OCI-LY3 (cell line): Measurements from ENCODE around the gene GABRR3.

Experiments
- H2AFZ ChIP-seq: fragments of 200-600, 300-600 bp; shearing (Covaris generic); 2 replicates; pipeline ENCODE4 v1.6.0; 2014; ENCODE audit warnings: antibody characterized with exemption, low read depth, low read length
- H3K27ac ChIP-seq: fragments of 200-600, 300-600 bp; sonication (generic); 2 replicates; pipeline ENCODE4 v1.5.1; 2014; ENCODE audit warnings: mild to moderate bottlenecking, low read length, moderate library complexity, mixed read lengths
- H3K27me3 ChIP-seq: fragments of 200-600, 300-600 bp; sonication (generic); 2 replicates; pipeline ENCODE4 v1.6.1; 2014; ENCODE audit warnings: low read depth, low read length, mixed read lengths
- H3K36me3 ChIP-seq: fragments of 200-600, 300-600 bp; sonication (generic); replicated peaks from 2 replicates; pipeline ENCODE3; 2014; ENCODE audit warnings: low read depth, low read length, mixed read lengths
- H3K4me1 ChIP-seq: fragments of 300-600, 200-600 bp; sonication (generic); 2 replicates; pipeline ENCODE4 v1.6.1; 2014; ENCODE audit warnings: low read length, mixed read lengths
- H3K4me2 ChIP-seq: fragments of 200-600, 300-600 bp; sonication (generic); 2 replicates; pipeline ENCODE4 v1.6.1; 2014; ENCODE audit warnings: low read length, mixed read lengths
- H3K4me3 ChIP-seq: fragments of 300-600, 200-600 bp; sonication (generic); 2 replicates; pipeline ENCODE4 v1.5.1; 2014; ENCODE audit warnings: antibody characterized with exemption, mild to moderate bottlenecking, low read length, moderate library complexity
- H3K79me2 ChIP-seq: fragments of 300-600, 200-600 bp; shearing (Covaris generic); 2 replicates; pipeline ENCODE4 v1.6.1; 2014; ENCODE audit warnings: mild to moderate bottlenecking, low read length, mixed read lengths
- H3K9ac ChIP-seq: fragments of 300-600, 200-600 bp; shearing (Covaris generic); 2 replicates; pipeline ENCODE4 v1.6.0; 2014; ENCODE audit warnings: mild to moderate bottlenecking, low read length, moderate library complexity
- H3K9me3 ChIP-seq: fragments of 200-600, 300-600 bp; shearing (Covaris generic); 2 replicates; pipeline ENCODE4 v1.6.1; 2014; ENCODE audit warnings: low read length, mixed read lengths; ENCODE audit not compliant: insufficient read depth
- H4K20me1 ChIP-seq: fragments of 200-600, 300-600 bp; sonication (generic); 2 replicates; pipeline ENCODE4 v1.6.1; 2016; ENCODE audit warnings: low read length, mixed read lengths; ENCODE audit not compliant: insufficient read depth
- CTCF ChIP-seq: fragments of 200-600, 300-600 bp; sonication (generic); IDR thresholded peaks from 2 replicates; pipeline ENCODE4 v1.5.1; 2014; ENCODE audit warnings: antibody characterized with exemption, low read length, low read depth
- EZH2phosphoT487 ChIP-seq: fragments of 200-600 bp; shearing (Covaris generic); IDR thresholded peaks from 2 replicates; pipeline ENCODE4 v1.6.1; 2018; ENCODE audit warnings: antibody characterized with exemption, mixed run types, low read depth

Gene GABRR3

GRCh38 chr3:97958396-97958795 is 76.7 kb downstream of the GABRR3 start:
- Histone ChIP-seq H3K4me1 (peaks cover 23% of the 10 kb centered on the region), H3K4me2 (no peak overlapping the region), H2AFZ (no peak overlapping the region), H3K9me3 (no peaks in the 10 kb centered on the region), H3K27me3 (no peaks in the 10 kb centered on the region), H3K36me3 (peaks cover 78% of the 10 kb centered on the region), H3K9ac (no peak overlapping the region), H4K20me1 (peaks cover 32% of the 10 kb centered on the region), H3K27ac (no peak overlapping the region), H3K4me3 (no peak overlapping the region), H3K79me2 (peaks cover 46% of the 10 kb centered on the region)
- TF ChIP-seq EZH2phosphoT487 = no peak
- no peak for TF ChIP-seq CTCF

GRCh38 chr3:97957617-97958311 is 77.4 kb downstream of the GABRR3 start:
- peaks cover 40% of the 10 kb centered on the region for H3K79me2 ChIP-seq
- TF ChIP-seq EZH2phosphoT487 = no peak
- TF ChIP-seq CTCF = no peak

GRCh38 chr3:97956051-97956450 is 79.1 kb downstream of the GABRR3 start:
- Histone ChIP-seq H3K27ac (no peak overlapping the region), H3K36me3 (peaks cover 80% of the 10 kb centered on the region)
- no peak for TF ChIP-seq CTCF
- TF ChIP-seq EZH2phosphoT487 = no peak

More at GRCh38 chr3:97957617-97958311, 77.4 kb downstream of the GABRR3 start:
- no peaks in the 10 kb centered on the region for H3K27me3 ChIP-seq
- peaks cover 83% of the 10 kb centered on the region for H3K36me3 ChIP-seq
- no peak overlapping the region for H3K4me3 ChIP-seq
- no peaks in the 10 kb centered on the region for H3K9me3 ChIP-seq
- peaks cover 23% of the 10 kb centered on the region for H3K4me1 ChIP-seq
- no peak overlapping the region for H3K4me2 ChIP-seq
- H3K27ac ChIP-seq = no peak overlapping the region
- no peak overlapping the region for H2AFZ ChIP-seq
- no peak overlapping the region for H3K9ac ChIP-seq
- peaks cover 26% of the 10 kb centered on the region for H4K20me1 ChIP-seq

GRCh38 chr3:97954228-97954827 is 80.8 kb downstream of the GABRR3 start:
- H2AFZ ChIP-seq = no peak overlapping the region
- TF ChIP-seq EZH2phosphoT487 = no peak
- TF ChIP-seq CTCF = peak; percentile 47
- H3K27ac ChIP-seq = peak overlapping the region; percentile 40; the same call in 1 of the 2 replicates

More at GRCh38 chr3:97956051-97956450, 79.1 kb downstream of the GABRR3 start:
- no peak overlapping the region for H3K4me3 ChIP-seq
- H3K27me3 ChIP-seq = no peaks in the 10 kb centered on the region
- H3K79me2 ChIP-seq = peaks cover 24% of the 10 kb centered on the region
- H2AFZ ChIP-seq = no peak overlapping the region
- H3K4me2 ChIP-seq = no peak overlapping the region
- no peak overlapping the region for H3K9ac ChIP-seq
- H3K4me1 ChIP-seq = peaks cover 23% of the 10 kb centered on the region
- no peaks in the 10 kb centered on the region for H3K9me3 ChIP-seq
- peaks cover 15% of the 10 kb centered on the region for H4K20me1 ChIP-seq

More at GRCh38 chr3:97954228-97954827, 80.8 kb downstream of the GABRR3 start:
- Histone ChIP-seq H3K36me3 (peaks cover 80% of the 10 kb centered on the region), H3K79me2 (peaks cover 14% of the 10 kb centered on the region; the same call in 1 of the 2 replicates), H3K9me3 (no peaks in the 10 kb centered on the region), H4K20me1 (peaks cover 15% of the 10 kb centered on the region), H3K4me3 (peak overlapping the region; percentile 2; the same call in 1 of the 2 replicates), H3K27me3 (no peaks in the 10 kb centered on the region), H3K4me1 (peaks cover 23% of the 10 kb centered on the region), H3K9ac (no peak overlapping the region), H3K4me2 (peak overlapping the region; percentile 40)
